Epithelial cell of prostate (primary cell): ENCODE data around the gene SUPT5H.
A peak's percentile ranks its signal among the peaks of the same experiment; 100 is the strongest.

Experiments
- DNase-seq: peaks from one replicate; pipeline ENCODE4 v3.0.0-alpha.2; 2011; ENCODE audit warnings: low read depth, low spot score
- H3K27ac ChIP-seq: fragments of 450-650 bp; 2 replicates; pipeline ENCODE4 v1.5.1; 2017; ENCODE audit warnings: mild to moderate bottlenecking

The SUPT5H gene

GRCh38 chr19:39483141-39483540 lies 37.8 kb downstream of the SUPT5H start:
- no peak for DNase-seq

GRCh38 chr19:39489756-39490155 lies 44.4 kb downstream of the SUPT5H start:
- no peak for DNase-seq
- no peak overlapping the region for H3K27ac ChIP-seq

More at GRCh38 chr19:39483141-39483540, 37.8 kb downstream of the SUPT5H start:
- no peak overlapping the region for H3K27ac ChIP-seq

GRCh38 chr19:39492225-39492624 lies 46.8 kb downstream of the SUPT5H start:
- H3K27ac ChIP-seq, result no peak overlapping the region
- no peak for DNase-seq

- no peak for DNase-seq
Measured at GRCh38 chr19:39492788-39493187, 47.4 kb downstream of the SUPT5H start.

GRCh38 chr19:39494661-39495060 lies 49.3 kb downstream of the SUPT5H start:
- H3K27ac ChIP-seq, result no peak overlapping the region
- DNase-seq, result no peak

More at GRCh38 chr19:39492788-39493187, 47.4 kb downstream of the SUPT5H start:
- peak overlapping the region; percentile 43 for H3K27ac ChIP-seq

- no peak overlapping the region for H3K27ac ChIP-seq
- DNase-seq, result no peak
Measured at GRCh38 chr19:39496063-39496462, 50.7 kb downstream of the SUPT5H start.

- no peak for DNase-seq
- no peak overlapping the region for H3K27ac ChIP-seq
Measured at GRCh38 chr19:39497701-39497995, 52.3 kb downstream of the SUPT5H start.

- no peak overlapping the region for H3K27ac ChIP-seq
- DNase-seq, result no peak
Measured at GRCh38 chr19:39497996-39498797, 52.8 kb downstream of the SUPT5H start.

GRCh38 chr19:39498798-39499642 lies 53.6 kb downstream of the SUPT5H start, which contains the start of gene DLL3:
Gene DLL3 (plus strand): TSS chr19:39498947. CDS start chr19:39498975, 28 bp downstream.
- H3K27ac ChIP-seq, result no peak within 1 kb of the TSS
- no peak for DNase-seq

GRCh38 chr19:39499932-39500331 lies 54.5 kb downstream of the SUPT5H start:
- no peak for DNase-seq
- no peak overlapping the region for H3K27ac ChIP-seq

GRCh38 chr19:39500543-39500942 lies 55.2 kb downstream of the SUPT5H start:
- no peak for DNase-seq
- no peak overlapping the region for H3K27ac ChIP-seq

- no peak overlapping the region for H3K27ac ChIP-seq
- DNase-seq, result no peak
Measured at GRCh38 chr19:39501340-39501739, 56.0 kb downstream of the SUPT5H start.

GRCh38 chr19:39502640-39503417 lies 57.4 kb downstream of the SUPT5H start:
- H3K27ac ChIP-seq, result no peak overlapping the region
- DNase-seq, result no peak

GRCh38 chr19:39506598-39506943 lies 61.2 kb downstream of the SUPT5H start:
- DNase-seq, result no peak
- no peak overlapping the region for H3K27ac ChIP-seq

- no peak for DNase-seq
Measured at GRCh38 chr19:39506944-39507714, 61.7 kb downstream of the SUPT5H start.

GRCh38 chr19:39507715-39508364 lies 62.5 kb downstream of the SUPT5H start:
- no peak for DNase-seq

More at GRCh38 chr19:39506944-39507714, 61.7 kb downstream of the SUPT5H start:
- no peak overlapping the region for H3K27ac ChIP-seq

GRCh38 chr19:39508629-39509028 lies 63.2 kb downstream of the SUPT5H start:
- DNase-seq, result no peak
- no peak overlapping the region for H3K27ac ChIP-seq

More at GRCh38 chr19:39507715-39508364, 62.5 kb downstream of the SUPT5H start:
- H3K27ac ChIP-seq, result no peak overlapping the region

GRCh38 chr19:39509233-39509632 lies 63.9 kb downstream of the SUPT5H start:
- no peak overlapping the region for H3K27ac ChIP-seq
- DNase-seq, result no peak

- no peak for DNase-seq
Measured at GRCh38 chr19:39512988-39513387, 67.6 kb downstream of the SUPT5H start.

More at GRCh38 chr19:39512988-39513387, 67.6 kb downstream of the SUPT5H start:
- no peak overlapping the region for H3K27ac ChIP-seq
